OCI-LY1 (cell line): Measurements from ENCODE around the gene PRSS2.

Source experiments
- H2AFZ ChIP-seq: fragments of 200-600 bp; sonication (generic), shearing (Covaris generic); 2 replicates; pipeline ENCODE4 v1.6.0; 2014; ENCODE audit warnings: antibody characterized with exemption, mild to moderate bottlenecking, low read length
- H3F3A ChIP-seq: fragments of 200-600 bp; sonication (generic), shearing (Covaris generic); 2 replicates; pipeline ENCODE4 v1.6.0; 2014; ENCODE audit warnings: mild to moderate bottlenecking, antibody characterized with exemption, low read length, moderate library complexity; ENCODE audit not compliant: insufficient read depth
- H3K27ac ChIP-seq: fragments of 200-600 bp; sonication (generic); 2 replicates; pipeline ENCODE4 v1.5.1; 2014; ENCODE audit warnings: low read length, mixed run types, mild to moderate bottlenecking, low read depth; ENCODE audit not compliant: poor library complexity, severe bottlenecking
- H3K27me3 ChIP-seq: fragments of 200-600 bp; sonication (generic); 2 replicates; pipeline ENCODE4 v1.6.0; 2014; ENCODE audit warnings: antibody characterized with exemption, mild to moderate bottlenecking, low read length, moderate library complexity; ENCODE audit not compliant: insufficient read depth
- H3K36me3 ChIP-seq: fragments of 200-600 bp; sonication (generic); 2 replicates; pipeline ENCODE4 v1.6.1; 2014; ENCODE audit warnings: mild to moderate bottlenecking, antibody characterized with exemption, low read length, moderate library complexity, mixed read lengths; ENCODE audit not compliant: insufficient read depth
- H3K4me1 ChIP-seq: fragments of 200-600 bp; sonication (generic); 2 replicates; pipeline ENCODE4 v1.5.1; 2014; ENCODE audit warnings: mild to moderate bottlenecking, low read length, moderate library complexity; ENCODE audit not compliant: insufficient read depth, severe bottlenecking
- H3K4me2 ChIP-seq: fragments of 200-600 bp; sonication (generic), shearing (Covaris generic); 2 replicates; pipeline ENCODE4 v1.6.1; 2014; ENCODE audit warnings: low read length
- H3K4me3 ChIP-seq: fragments of 200-600 bp; sonication (generic); 2 replicates; pipeline ENCODE4 v1.5.1; 2014; ENCODE audit warnings: low read length, low read depth, mild to moderate bottlenecking, mixed read lengths; ENCODE audit not compliant: poor library complexity, severe bottlenecking
- H3K79me2 ChIP-seq: fragments of 200-600 bp; shearing (Covaris generic); 2 replicates; pipeline ENCODE4 v1.6.1; 2016; ENCODE audit warnings: mixed run types, low read length, mixed read lengths; ENCODE audit not compliant: insufficient read depth
- H3K9ac ChIP-seq: fragments of 200-600 bp; sonication (generic), shearing (Covaris generic); 2 replicates; pipeline ENCODE4 v1.6.1; 2014; ENCODE audit warnings: mild to moderate bottlenecking, low read length, mixed read lengths
- H3K9me2 ChIP-seq: fragments of 200-600 bp; sonication (generic), shearing (Covaris generic); 2 replicates; pipeline ENCODE4 v1.6.1; 2014; ENCODE audit warnings: low read depth, mild to moderate bottlenecking, low read length, mixed read lengths
- H3K9me3 ChIP-seq: fragments of 200-600 bp; shearing (Covaris generic); 2 replicates; pipeline ENCODE4 v1.6.1; 2014; ENCODE audit warnings: low read length, mixed read lengths
- H4K20me1 ChIP-seq: fragments of 200-600 bp; sonication (generic), shearing (Covaris generic); 2 replicates; pipeline ENCODE4 v1.6.0; 2016; ENCODE audit warnings: mild to moderate bottlenecking, low read length; ENCODE audit not compliant: insufficient read depth
- CTCF ChIP-seq: fragments of 200-600 bp; sonication (generic), shearing (Covaris generic); IDR thresholded peaks from 2 replicates; pipeline ENCODE4 v1.5.1; 2017; ENCODE audit warnings: mild to moderate bottlenecking, antibody characterized with exemption, low read length, moderate library complexity, mixed read lengths
- EZH2 ChIP-seq: fragments of 200-600 bp; sonication (generic), shearing (Covaris generic); IDR thresholded peaks from 2 replicates; pipeline ENCODE4 v1.8.0; 2017; ENCODE audit warnings: borderline replicate concordance, mixed run types, mild to moderate bottlenecking, antibody characterized with exemption, low read length, moderate library complexity, mixed read lengths

PRSS2 gene

GRCh38 chr7:142798451-142799436 is 28.0 kb downstream of the PRSS2 start:
- Histone ChIP-seq H3K9me3 (no peaks in the 10 kb centered on the region), H4K20me1 (no peaks in the 10 kb centered on the region), H2AFZ (no peak overlapping the region), H3F3A (no peaks in the 10 kb centered on the region), H3K4me3 (peak overlapping the region; percentile 62), H3K36me3 (peaks cover 11% of the 10 kb centered on the region; the same call in 1 of the 2 replicates), H3K27ac (peak overlapping the region; percentile 73), H3K9me2 (no peaks in the 10 kb centered on the region), H3K4me2 (peak overlapping the region; percentile 66), H3K9ac (peak overlapping the region; percentile 69), H3K4me1 (peaks cover 54% of the 10 kb centered on the region), H3K27me3 (no peaks in the 10 kb centered on the region), H3K79me2 (no peaks in the 10 kb centered on the region)
- TF ChIP-seq EZH2, result no peak
- no peak for TF ChIP-seq CTCF

GRCh38 chr7:142799437-142799835 is 28.7 kb downstream of the PRSS2 start:
- peaks cover 11% of the 10 kb centered on the region; the same call in 1 of the 2 replicates for H3K36me3 ChIP-seq
- peak overlapping the region; percentile 73 for H3K27ac ChIP-seq
- no peaks in the 10 kb centered on the region for H3F3A ChIP-seq
- peak overlapping the region; percentile 69; the same call in 1 of the 2 replicates for H3K9ac ChIP-seq
- no peaks in the 10 kb centered on the region for H3K9me2 ChIP-seq
- no peaks in the 10 kb centered on the region for H3K27me3 ChIP-seq
- H3K4me3 ChIP-seq, result no peak overlapping the region
- no peaks in the 10 kb centered on the region for H3K79me2 ChIP-seq
- H4K20me1 ChIP-seq, result no peaks in the 10 kb centered on the region
- peaks cover 58% of the 10 kb centered on the region for H3K4me1 ChIP-seq
- no peak for TF ChIP-seq EZH2
- no peak for TF ChIP-seq CTCF
- H3K4me2 ChIP-seq, result peak overlapping the region; percentile 66
- no peak overlapping the region for H2AFZ ChIP-seq
- no peaks in the 10 kb centered on the region for H3K9me3 ChIP-seq

GRCh38 chr7:142800088-142800487 is 29.3 kb downstream of the PRSS2 start:
- Histone ChIP-seq H3K36me3 (peaks cover 11% of the 10 kb centered on the region; the same call in 1 of the 2 replicates), H3K4me1 (peaks cover 58% of the 10 kb centered on the region), H3K9ac (no peak overlapping the region)

More at GRCh38 chr7:142800088-142800487, 29.3 kb downstream of the PRSS2 start:
- Histone ChIP-seq H3F3A (no peaks in the 10 kb centered on the region), H3K79me2 (no peaks in the 10 kb centered on the region), H3K27me3 (no peaks in the 10 kb centered on the region), H3K4me2 (no peak overlapping the region), H2AFZ (no peak overlapping the region), H4K20me1 (no peaks in the 10 kb centered on the region), H3K9me2 (no peaks in the 10 kb centered on the region), H3K4me3 (no peak overlapping the region), H3K9me3 (no peaks in the 10 kb centered on the region), H3K27ac (no peak overlapping the region)
- TF ChIP-seq CTCF, result no peak
- TF ChIP-seq EZH2, result no peak
